GM19463 (cell line): ENCODE measurements around the gene HPS3.
A peak's percentile ranks its signal among the peaks of the same experiment; 100 is the strongest.
"Not testable (repeated sequence)": the region's sequence is repeated elsewhere in the genome, so short reads cannot be mapped to it uniquely, and the experiment has no call there.

Experiments used
- ATAC-seq: cut with Tn5 transposase; IDR thresholded peaks from one replicate; pipeline ENCODE4 v1.9.1; 2021; ENCODE audit warnings: mild to moderate bottlenecking, moderate library complexity; ENCODE audit not compliant: unreplicated experiment

The HPS3 gene

GRCh38 chr3:149186219-149186618 is 56.8 kb downstream of the HPS3 start:
- ATAC-seq, result no peak

DNA sequence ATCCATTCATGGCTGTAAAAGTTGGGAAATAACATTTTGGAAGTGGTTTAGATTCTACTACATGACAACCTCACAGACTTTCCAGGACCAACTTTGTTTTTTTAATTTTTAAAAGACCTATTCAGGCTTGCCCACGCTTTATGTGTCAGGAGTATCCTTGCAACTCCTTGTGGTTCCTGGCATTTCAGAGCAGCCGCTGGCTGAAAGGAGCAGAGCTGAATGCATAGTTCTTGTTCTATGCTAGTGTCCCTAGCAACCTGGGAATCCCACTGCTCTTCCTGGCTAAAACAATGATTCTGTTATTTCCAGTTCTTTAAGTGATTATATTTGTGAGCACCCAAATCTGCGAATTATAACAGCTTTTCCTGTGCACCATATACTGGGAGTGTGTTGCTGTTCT is 57.3 kb downstream of the HPS3 start:
- ATAC-seq, result no peak

DNA sequence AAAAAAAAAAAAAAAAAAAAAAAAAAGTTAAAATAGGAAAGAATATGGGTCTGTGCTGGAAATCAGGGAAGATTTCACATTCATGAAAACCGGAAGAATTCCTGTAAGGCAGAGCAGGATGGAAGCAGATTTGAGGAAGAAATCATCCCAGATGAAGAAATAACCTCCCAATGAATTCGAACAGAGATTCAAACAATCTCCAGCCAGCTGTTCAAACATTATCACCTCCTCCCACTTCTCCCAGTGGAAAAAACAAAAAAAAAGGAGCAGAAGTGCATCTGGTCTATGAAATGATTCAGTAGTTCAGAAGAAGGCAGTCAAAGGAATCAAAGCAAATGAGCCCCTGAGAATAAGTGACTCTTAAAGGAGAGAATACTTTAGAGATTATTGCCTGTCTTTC is 59.1 kb downstream of the HPS3 start:
- ATAC-seq, result no peak

DNA sequence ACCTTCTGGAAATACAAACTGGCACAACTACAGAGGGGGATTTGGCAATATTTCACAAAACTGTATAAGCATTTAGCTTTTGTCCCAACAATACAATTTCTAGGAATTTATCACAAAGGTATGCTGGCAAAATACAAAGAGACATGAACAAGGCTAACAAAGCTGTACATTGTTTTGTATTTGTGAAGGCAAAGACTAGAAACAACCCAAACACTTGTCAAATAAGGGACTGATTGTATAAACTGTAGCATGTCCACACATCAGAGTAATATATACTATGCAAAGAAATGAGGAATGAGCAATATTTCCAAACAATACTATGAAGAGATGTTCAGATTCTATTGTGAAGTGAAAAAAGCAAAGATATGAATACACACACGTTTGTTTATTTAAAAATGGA is 65.8 kb downstream of the HPS3 start:
- no peak for ATAC-seq

DNA sequence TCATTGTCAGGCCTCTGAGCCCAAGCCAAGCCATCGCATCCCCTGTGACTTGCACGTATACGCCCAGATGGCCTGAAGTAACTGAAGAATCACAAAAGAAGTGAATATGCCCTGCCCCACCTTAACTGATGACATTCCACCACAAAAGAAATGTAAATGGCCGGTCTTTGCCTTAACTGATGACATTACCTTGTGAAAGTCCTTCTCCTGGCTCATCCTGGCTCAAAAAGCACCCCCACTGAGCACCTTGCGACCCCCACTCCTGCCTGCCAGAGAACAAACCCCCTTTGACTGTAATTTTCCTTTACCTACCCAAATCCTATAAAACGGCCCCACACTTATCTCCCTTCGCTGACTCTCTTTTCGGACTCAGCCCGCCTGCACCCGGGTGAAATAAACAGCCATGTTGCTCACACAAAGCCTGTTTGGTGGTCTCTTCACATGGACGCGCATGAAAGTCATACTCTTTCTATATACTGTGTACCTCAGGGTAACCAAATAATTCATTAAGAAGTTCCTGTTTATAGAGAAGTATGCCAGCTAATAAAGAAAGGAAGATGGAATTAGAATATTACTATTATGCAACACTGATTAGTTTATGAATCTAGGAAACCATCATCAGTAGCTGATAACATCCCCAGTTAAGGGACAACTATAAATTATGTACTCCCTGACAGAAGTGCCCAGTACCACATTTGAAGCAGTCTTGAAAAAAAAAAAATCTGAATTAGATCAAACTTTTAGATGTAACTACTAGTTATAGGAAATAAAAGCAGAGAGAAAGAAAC is 67.6 kb downstream of the HPS3 start:
- not testable (repeated sequence) for ATAC-seq

DNA sequence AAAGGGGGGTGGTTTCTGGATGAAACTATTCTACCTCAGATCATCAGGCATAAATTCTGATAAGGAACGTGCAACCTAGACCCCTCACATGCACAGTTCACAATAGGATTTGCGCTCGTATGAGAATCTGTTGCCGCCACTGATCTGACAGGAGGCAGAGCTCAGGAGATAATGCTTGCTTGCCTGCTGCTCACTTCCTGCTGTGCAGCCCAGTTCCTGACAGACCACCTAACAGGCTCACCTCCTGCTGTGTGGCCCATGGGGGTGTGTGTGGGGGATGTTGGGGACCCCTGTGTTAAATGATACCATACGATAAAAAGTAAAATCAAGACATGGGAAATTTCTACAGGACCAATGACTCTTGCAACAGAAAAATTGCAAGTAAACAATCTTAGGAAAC is 68.2 kb downstream of the HPS3 start:
- ATAC-seq, result no peak

GRCh38 chr3:149198611-149199010 is 69.2 kb downstream of the HPS3 start:
- ATAC-seq, result no peak

GRCh38 chr3:149199474-149199873 is 70.0 kb downstream of the HPS3 start:
- ATAC-seq, result no peak

DNA sequence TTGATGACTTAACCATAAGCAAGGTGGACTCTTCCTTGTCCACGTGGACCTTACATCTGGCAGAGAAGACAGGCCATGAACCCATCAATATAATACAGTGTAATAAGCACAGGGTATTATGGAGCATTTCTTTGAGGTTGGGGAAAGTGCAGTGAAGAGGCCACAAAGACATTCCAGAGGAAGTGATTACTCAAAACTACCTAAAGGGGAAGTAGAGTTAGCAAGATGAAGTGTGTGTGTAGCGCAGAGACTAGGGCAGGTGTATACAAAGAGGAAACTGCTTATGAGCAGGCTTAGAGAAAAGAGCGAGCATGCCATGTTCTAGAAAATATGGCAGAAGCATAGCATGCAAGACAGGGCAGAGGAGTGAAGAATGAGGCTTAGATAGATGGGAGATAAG is 74.3 kb downstream of the HPS3 start:
- peak; percentile 97 for ATAC-seq

- ATAC-seq, result no peak
These were observed 75.1 kb downstream of the HPS3 start for GRCh38 chr3:149204390-149204991.

DNA sequence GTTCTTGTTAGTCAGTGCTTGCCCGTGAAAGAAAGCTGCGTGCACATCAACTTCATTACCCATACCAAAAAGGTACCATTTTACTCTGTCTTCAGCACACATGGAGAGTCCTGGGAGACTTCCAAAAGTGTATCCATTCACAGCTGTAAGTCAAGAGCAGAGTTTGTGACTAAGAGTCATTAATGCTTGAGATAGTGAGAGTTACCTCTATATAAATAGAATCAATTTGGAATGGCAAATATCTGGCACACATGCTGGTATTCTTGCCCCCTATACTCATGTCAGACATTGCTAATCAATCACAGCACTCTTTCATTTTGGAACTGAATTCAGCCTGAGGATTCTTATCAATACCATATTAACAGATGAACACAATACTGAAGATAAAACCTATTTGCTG is 78.0 kb downstream of the HPS3 start:
- no peak for ATAC-seq

- no peak for ATAC-seq
These were observed 80.0 kb downstream of the HPS3 start for GRCh38 chr3:149209431-149209830.

GRCh38 chr3:149212386-149212785 is 82.9 kb downstream of the HPS3 start:
- ATAC-seq, result no peak

- ATAC-seq, result no peak
These were observed 85.3 kb downstream of the HPS3 start for GRCh38 chr3:149214702-149215101.

DNA sequence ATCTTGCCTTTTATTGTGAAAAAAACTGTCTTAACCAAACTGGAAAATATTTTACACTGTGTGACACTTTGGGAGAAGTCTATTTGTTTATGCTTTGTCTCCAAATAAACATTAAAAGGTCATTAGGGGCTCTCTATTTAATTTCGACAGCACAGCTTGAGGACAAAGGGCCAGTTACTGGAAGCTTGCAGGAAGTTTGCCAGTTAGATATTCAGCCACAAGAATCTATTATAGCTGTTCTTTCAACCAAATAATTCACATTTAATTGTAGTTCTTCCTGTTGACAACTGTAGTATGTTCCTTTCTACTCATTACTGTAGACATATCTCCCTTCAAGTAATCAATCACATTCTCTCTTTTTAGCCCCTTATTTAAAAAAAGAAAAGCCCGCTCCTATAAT is 86.1 kb downstream of the HPS3 start:
- ATAC-seq, result no peak

- no peak for ATAC-seq
These were observed 86.9 kb downstream of the HPS3 start for GRCh38 chr3:149216193-149216869.

- ATAC-seq, result no peak
These were observed 87.9 kb downstream of the HPS3 start for GRCh38 chr3:149217347-149217746.

- ATAC-seq, result not testable (repeated sequence)
These were observed 90.1 kb downstream of the HPS3 start for GRCh38 chr3:149219380-149220121.

GRCh38 chr3:149221783-149222517 is 92.5 kb downstream of the HPS3 start, which contains the start of gene CP:
Gene CP (minus strand): TSS chr3:149221829. CDS start chr3:149221792, 37 bp downstream.
- ATAC-seq, result no peak
